IMR-90 (cell line): ENCODE results near the gene NPY1R. TPM values are rescaled to one million over a fixed set of nuclear protein-coding genes. Genes with fewer than 3 reads are reported as not detected.

Source experiments
- ATAC-seq: fragments of 200-7000 bp; cut with Tn5 transposase; 2 replicates; pipeline ENCODE4 v1.9.1; 2020; ENCODE audit warnings: low read depth, mild to moderate bottlenecking, moderate library complexity
- BruUV-seq: library from RNA; stranded (reverse); fragments of 400-500 nt; replicated peaks from 2 replicates; lab custom pipeline; 2021; lab: Mats Ljungman, UMichigan
- CTCF ChIA-PET: fragments of 300-600 bp; formaldehyde crosslinking; extraction: SDS; loops from one replicate; lab custom pipeline; 2021; ENCODE audit warnings: antibody characterized with exemption; lab: Yijun Ruan, JAX
- POLR2A ChIA-PET: fragments of 300-600 bp; sonication (Branson Sonifier 250); formaldehyde crosslinking; loops from one replicate; lab custom pipeline; 2022; ENCODE audit warnings: antibody characterized with exemption; ENCODE audit not compliant: unreplicated experiment; lab: Charles Lee
- DNase-seq: peaks from one replicate; pipeline ENCODE4 v3.0.0; 2013
- H2AFZ ChIP-seq: replicated peaks from 2 replicates; pipeline ENCODE3; 2013; ENCODE audit warnings: low read length, mild to moderate bottlenecking; ENCODE audit not compliant: poor library complexity
- H2AK5ac ChIP-seq: 2 replicates; pipeline ENCODE4 v1.6.1; 2013; ENCODE audit warnings: low read depth, low read length, inconsistent platforms
- H2AK9ac ChIP-seq: replicated peaks from 2 replicates; pipeline ENCODE3; 2013; ENCODE audit warnings: mild to moderate bottlenecking, low read depth, low read length, moderate library complexity; ENCODE audit not compliant: poor library complexity
- H2BK120ac ChIP-seq: 2 replicates; pipeline ENCODE4 v1.6.1; 2013; ENCODE audit warnings: low read depth, low read length, inconsistent platforms
- H2BK15ac ChIP-seq: 3 replicates; pipeline ENCODE4 v1.6.1; 2013; ENCODE audit warnings: low read depth, low read length, inconsistent platforms
- H2BK20ac ChIP-seq: 2 replicates; pipeline ENCODE4 v1.6.1; 2013; ENCODE audit warnings: low read depth, mild to moderate bottlenecking, inconsistent platforms, low read length, moderate library complexity
- H2BK5ac ChIP-seq: 2 replicates; pipeline ENCODE4 v1.6.1; 2013; ENCODE audit warnings: mild to moderate bottlenecking, low read depth, low read length, inconsistent platforms; ENCODE audit not compliant: poor library complexity, severe bottlenecking
- H3K14ac ChIP-seq: replicated peaks from 2 replicates; pipeline ENCODE4 v1.6.1; 2013; ENCODE audit warnings: low read depth, low read length, inconsistent platforms
- H3K18ac ChIP-seq: 2 replicates; pipeline ENCODE4 v1.6.1; 2013; ENCODE audit warnings: low read depth, low read length, control low read depth
- H3K23ac ChIP-seq: 2 replicates; pipeline ENCODE4 v1.6.1; 2013; ENCODE audit warnings: low read depth, low read length, inconsistent platforms
- H3K27ac ChIP-seq: 2 replicates; pipeline ENCODE4 v1.5.1; 2013; ENCODE audit warnings: mild to moderate bottlenecking, control low read depth, low read length; ENCODE audit not compliant: insufficient read depth
- H3K27me3 ChIP-seq: 2 replicates; pipeline ENCODE4 v1.6.1; 2013; ENCODE audit warnings: low read length; ENCODE audit not compliant: control insufficient read depth, insufficient read depth
- H3K36me3 ChIP-seq: 2 replicates; pipeline ENCODE4 v1.6.1; 2013; ENCODE audit warnings: low read length, mixed read lengths; ENCODE audit not compliant: control insufficient read depth, insufficient read depth
- H3K4ac ChIP-seq: 2 replicates; pipeline ENCODE4 v1.6.1; 2013; ENCODE audit warnings: low read depth, low read length, inconsistent platforms
- H3K4me1 ChIP-seq: 2 replicates; pipeline ENCODE4 v1.6.1; 2013; ENCODE audit warnings: low read length, mixed read lengths; ENCODE audit not compliant: control insufficient read depth, insufficient read depth
- H3K4me2 ChIP-seq: 2 replicates; pipeline ENCODE4 v1.6.1; 2013; ENCODE audit warnings: low read depth, mild to moderate bottlenecking, control low read depth, low read length, moderate library complexity
- H3K4me3 ChIP-seq: 2 replicates; pipeline ENCODE4 v1.5.1; 2013; ENCODE audit warnings: low read depth, mild to moderate bottlenecking, control low read depth, low read length, moderate library complexity; ENCODE audit not compliant: insufficient read depth
- H3K56ac ChIP-seq: 2 replicates; pipeline ENCODE4 v1.6.1; 2013; ENCODE audit warnings: low read length, inconsistent platforms; ENCODE audit not compliant: insufficient read depth; ENCODE audit errors: extremely low read depth
- H3K79me1 ChIP-seq, 2 experiments: 2 replicates each; pipeline ENCODE4 v1.6.1; 2013; ENCODE audit warnings: low read length in 2 of 2, inconsistent platforms in 1 of 2, low read depth in 1 of 2
- H3K9ac ChIP-seq: 2 replicates; pipeline ENCODE4 v1.6.1; 2013; ENCODE audit warnings: low read depth, low read length, control low read depth
- H3K9me1 ChIP-seq: 2 replicates; pipeline ENCODE4 v1.6.1; 2013; ENCODE audit warnings: low read length, inconsistent platforms; ENCODE audit not compliant: insufficient read depth
- H3K9me3 ChIP-seq: 2 replicates; pipeline ENCODE4 v1.6.1; 2013; ENCODE audit warnings: low read length; ENCODE audit not compliant: control insufficient read depth, insufficient read depth
- H4K20me1 ChIP-seq: 2 replicates; pipeline ENCODE4 v1.6.1; 2013; ENCODE audit warnings: low read length, inconsistent platforms; ENCODE audit not compliant: insufficient read depth
- H4K5ac ChIP-seq: 2 replicates; pipeline ENCODE4 v1.6.1; 2013; ENCODE audit warnings: mild to moderate bottlenecking, low read depth, low read length, control low read depth
- H4K8ac ChIP-seq, 2 experiments: 2 replicates each; pipeline ENCODE4 v1.6.1; 2013; ENCODE audit warnings: low read depth in 2 of 2, low read length in 2 of 2, control low read depth in 1 of 2, inconsistent platforms in 1 of 2
- H4K91ac ChIP-seq: 2 replicates; pipeline ENCODE4 v1.6.1; 2013; ENCODE audit warnings: low read depth, low read length, inconsistent platforms; ENCODE audit not compliant: insufficient read depth
- CEBPB ChIP-seq: IDR thresholded peaks from 2 replicates; pipeline ENCODE4 v1.6.1; 2012; ENCODE audit warnings: low read depth, low read length, improper control_type of control experiment
- RCOR1 ChIP-seq: IDR thresholded peaks from 2 replicates; pipeline ENCODE4 v1.6.1; 2012; ENCODE audit warnings: mild to moderate bottlenecking, low read length, improper control_type of control experiment; ENCODE audit not compliant: insufficient replicate concordance
- WGBS, 2 experiments: methylation state at CpG; one replicate each; pipeline versions ENCODE4 v1.1.5 to v1.1.7; 2013; ENCODE audit warnings: missing lambda C conversion rate in 2 of 2; ENCODE audit not compliant: insufficient read length in 1 of 2; ENCODE audit errors: extremely low coverage in 2 of 2; 5-methylcytosine and 5-hydroxymethylcytosine counted together
- dilution Hi-C: fragments of 300-500 bp; cut with HindIII; formaldehyde crosslinking; loops from one replicate; pipeline ENCODE4 v1.14.3; 2018; ENCODE audit warnings: low sequenced_read_pairs; ENCODE audit not compliant: unreplicated experiment
- in situ Hi-C: fragments of 300-500 bp; cut with MboI; formaldehyde crosslinking; loops from 3 replicates; pipeline ENCODE4 v1.14.3; 2019; ENCODE audit warnings: low sequenced_read_pairs, inconsistent platforms, mixed read lengths
- intact Hi-C: fragments of 100-400 bp; cut with micrococcal nuclease; formaldehyde crosslinking; loops from 2 replicates; pipeline ENCODE4 v1.10.0; 2022
- polyA plus RNA-seq, 3 experiments: library from polyadenylated mRNA; depleted of rRNA; stranded (reverse); fragments of >200 nt; gene quantifications; 2 replicates each; pipeline ENCODE4 v1.2.3, GENCODE V29; 2012; ENCODE audit warnings: low replicate concordance in 1 of 3
- total RNA-seq: library from RNA; depleted of rRNA; stranded (reverse); fragments of >200 nt; gene quantifications from 2 replicates; pipeline ENCODE4 v1.2.3, GENCODE V29; 2012

The NPY1R gene
- total and polyA plus RNA-seq, 2 of the 4 experiments (the other 2 are of a cell fraction), result under 0.01 TPM; not detected in 1

DNA sequence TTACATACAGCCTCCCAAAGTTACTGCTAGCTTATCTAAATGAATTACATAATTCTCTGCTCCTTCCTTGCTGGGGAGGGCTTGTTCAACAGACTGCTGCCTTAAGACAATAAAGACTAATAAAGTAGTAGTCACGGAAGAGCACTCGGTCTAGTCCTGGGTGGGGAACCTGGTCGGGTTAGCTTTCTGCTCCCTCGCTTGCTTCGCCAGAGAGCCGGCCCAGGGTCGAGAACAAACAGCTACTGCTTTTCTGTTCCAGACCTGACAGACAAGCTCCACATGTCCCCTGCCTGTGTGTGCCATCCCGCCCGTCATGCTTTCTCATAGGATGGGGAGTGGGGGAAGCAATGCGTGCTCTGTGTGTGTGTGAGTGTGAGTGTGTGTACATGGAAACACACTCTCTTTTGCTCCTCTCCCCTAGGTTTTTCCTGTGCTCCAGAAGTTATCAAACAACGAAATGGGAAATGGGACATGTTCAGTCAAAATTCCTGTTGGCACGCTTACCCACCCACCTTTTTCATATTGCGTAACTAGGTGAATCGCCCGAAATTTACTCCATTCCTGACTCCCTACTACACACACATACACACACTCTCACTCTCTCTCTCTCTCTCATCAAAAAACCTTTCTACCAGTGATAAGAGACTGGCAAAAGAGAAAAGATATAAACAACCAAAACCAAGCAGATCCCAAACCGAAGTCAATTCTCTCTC lies 1.3 kb downstream of the NPY1R start:
- no peaks in the 10 kb centered on the region for H3K36me3 ChIP-seq
- intact Hi-C loops (loop anchor here (5.0 kb wide), 2 partner anchors 164 to 216 kb away; partner anchors contain the start of gene NAF1), dilution Hi-C loops (no loop called here), in situ Hi-C loops (loop anchor here (5.0 to 10.0 kb wide), 2 partner anchors 224 to 836 kb away; no protein-coding TSS in a partner anchor)
- no peaks in the 10 kb centered on the region for H3K4me1 ChIP-seq
- H3K18ac ChIP-seq, result no peak overlapping the region
- DNase-seq, result no peak
- ChIA-PET POLR2A (no interaction called here), CTCF (interaction anchor here (0.6 to 1.6 kb wide), 3 partner anchors 409 to 2000 kb away, joined by 3 read pairs; no protein-coding TSS in a partner anchor)
- H2BK5ac ChIP-seq, result no peak overlapping the region
- no peak overlapping the region for H3K4ac ChIP-seq
- no peak overlapping the region for H3K56ac ChIP-seq
- no peak overlapping the region for H3K14ac ChIP-seq
- H2BK15ac ChIP-seq, result no peak overlapping the region
- H3K23ac ChIP-seq, result no peak overlapping the region
- no peak overlapping the region for H2AK5ac ChIP-seq
- H4K8ac ChIP-seq, result no peak overlapping the region
- no peaks in the 10 kb centered on the region for H4K20me1 ChIP-seq
- peaks cover 19% of the 10 kb centered on the region for H3K27me3 ChIP-seq
- no peak overlapping the region for H4K5ac ChIP-seq
- no peak overlapping the region for H3K27ac ChIP-seq
- H2AK9ac ChIP-seq, result no peak overlapping the region
- H3K9me1 ChIP-seq, result no peaks in the 10 kb centered on the region
- no peak overlapping the region for H3K4me2 ChIP-seq
- no peak overlapping the region for H3K9ac ChIP-seq
- 20% methylated on average over 1 of the region's 16 CpGs; no CpG with 5 or more reads in 1 of the 2 experiments for WGBS, 2 experiments
- H2BK120ac ChIP-seq, result no peak overlapping the region
- BruUV-seq, result no TSS peak
- peak overlapping the region; percentile 66 for H2AFZ ChIP-seq
- no peaks in the 10 kb centered on the region for H3K9me3 ChIP-seq
- no peak overlapping the region for H3K4me3 ChIP-seq
- H3K79me1 ChIP-seq, result no peaks in the 10 kb centered on the region
- no peak for ATAC-seq
- no peak overlapping the region for H2BK20ac ChIP-seq
- H4K91ac ChIP-seq, result no peak overlapping the region
- no peak for TF ChIP-seq RCOR1
- peak; percentile 78 for TF ChIP-seq CEBPB
